ENCODE measurements around the gene CCNT1.

DNA sequence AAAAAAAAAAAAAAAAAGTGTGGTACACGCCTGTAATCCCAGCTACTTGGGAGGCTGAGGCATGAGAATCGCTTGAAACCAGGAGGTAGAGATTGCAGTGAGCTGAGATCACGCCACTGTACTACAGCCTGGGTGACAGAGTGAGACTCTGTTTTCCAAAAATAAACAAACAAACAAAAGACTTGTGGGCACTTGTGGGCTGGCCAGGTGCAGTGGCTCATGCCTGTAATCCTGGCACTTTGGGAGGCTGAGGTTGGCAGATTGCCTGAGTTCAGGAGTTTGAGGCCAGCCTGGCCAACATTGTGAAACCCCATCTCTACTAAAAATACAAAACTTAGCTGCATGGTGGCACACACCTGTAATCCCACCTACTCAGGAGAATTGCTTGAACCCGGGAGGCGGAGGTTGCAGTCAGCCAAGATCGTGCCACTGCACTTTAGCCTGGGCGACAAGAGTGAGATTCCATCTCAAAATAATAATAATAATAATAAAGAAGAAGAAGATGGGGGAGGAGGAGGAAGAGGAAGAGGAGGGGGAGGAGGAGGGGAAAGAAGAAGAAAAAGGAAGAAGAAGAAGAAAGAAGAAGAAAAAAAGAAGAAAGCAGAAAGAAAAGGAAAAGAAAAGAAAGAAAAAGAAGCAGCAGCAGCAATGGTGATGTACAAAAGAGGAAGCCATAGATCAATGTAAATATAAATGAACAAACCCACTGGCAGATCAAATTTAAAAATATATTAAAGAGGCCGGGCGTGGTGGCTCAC lies 27.9 kb upstream of the CCNT1 start:
- TF ChIP-seq CTCF (IDR thresholded peaks at IDR 0.05; ENCODE audit: low read length) (no peak), EZH2 (optimal IDR thresholded peaks at IDR 0.05; ENCODE audit: low read depth, low read length) (no peak), EZH2phosphoT487 (IDR thresholded peaks at IDR 0.05; ENCODE audit: low read length) (no peak)

Data from MM.1S (cell line).